H1 (cell line): ENCODE measurements around the gene FRRS1. TPM values are rescaled to one million over a fixed set of nuclear protein-coding genes. Genes with fewer than 3 reads are reported as not detected.

Experiments used
- CTCF ChIA-PET: fragments of 300-600 bp; sonication (Branson Sonifier 250); formaldehyde crosslinking; loops from one replicate; lab custom pipeline; 2021; ENCODE audit not compliant: partially characterized antibody; lab: Charles Lee
- POLR2A ChIA-PET: fragments of 300-600 bp; sonication (Branson Sonifier 250); formaldehyde crosslinking; loops from one replicate; lab custom pipeline; 2021; ENCODE audit warnings: inconsistent platforms; ENCODE audit not compliant: partially characterized antibody; lab: Charles Lee
- DNase-seq, 2 experiments: peaks; one replicate each; pipeline versions ENCODE4 v3.0.0 to v3.0.0-alpha.2; 2010 to 2022; ENCODE audit warnings: low spot score in 2 of 2, low read depth in 1 of 2, mixed read lengths in 1 of 2
- FAIRE-seq: peaks from 2 replicates; lab custom pipeline; 2011; peaks lifted over from hg19 to GRCh38; lab: Jason Lieb, UNC
- H2AFZ ChIP-seq: 2 replicates; pipeline ENCODE4 v1.8.1; 2012; ENCODE audit warnings: low read length, inconsistent platforms
- H2AK5ac ChIP-seq: 2 replicates; pipeline ENCODE4 v1.6.1; 2013; ENCODE audit warnings: low read depth, low read length
- H2BK120ac ChIP-seq: replicated peaks from 2 replicates; pipeline ENCODE3; 2013; ENCODE audit warnings: low read depth, low read length, inconsistent platforms
- H2BK12ac ChIP-seq: 2 replicates; pipeline ENCODE4 v1.6.1; 2013; ENCODE audit warnings: low read depth, low read length
- H2BK15ac ChIP-seq: 2 replicates; pipeline ENCODE4 v1.6.1; 2013; ENCODE audit warnings: low read length
- H2BK20ac ChIP-seq: 2 replicates; pipeline ENCODE4 v1.6.1; 2013; ENCODE audit warnings: low read length
- H2BK5ac ChIP-seq: 2 replicates; pipeline ENCODE4 v1.6.1; 2013; ENCODE audit warnings: low read depth, low read length
- H3K14ac ChIP-seq: 2 replicates; pipeline ENCODE4 v1.6.1; 2013; ENCODE audit warnings: inconsistent platforms; ENCODE audit not compliant: insufficient read length
- H3K18ac ChIP-seq: 2 replicates; pipeline ENCODE4 v1.6.1; 2013; ENCODE audit warnings: low read length; ENCODE audit errors: extremely low read depth
- H3K23ac ChIP-seq: 2 replicates; pipeline ENCODE4 v1.6.1; 2013; ENCODE audit warnings: inconsistent platforms; ENCODE audit not compliant: insufficient read length
- H3K23me2 ChIP-seq: 2 replicates; pipeline ENCODE4 v1.6.1; 2013; ENCODE audit warnings: low read depth, low read length
- H3K27ac ChIP-seq: 2 replicates; pipeline ENCODE4 v1.6.1; 2011; ENCODE audit warnings: low read depth, low read length, inconsistent platforms
- H3K27me3 ChIP-seq, 4 experiments: replicated peaks in 1 of 4; 1 replicate in 1 of 4; 2 replicates in 3 of 4; pipeline versions ENCODE4 v1.6.1 to v1.8.1; 2011 to 2013; ENCODE audit warnings: low read length in 3 of 4, mild to moderate bottlenecking in 3 of 4, inconsistent platforms in 2 of 4, mixed read lengths in 2 of 4, moderate library complexity in 1 of 4; ENCODE audit not compliant: control insufficient read depth in 3 of 4, insufficient read depth in 3 of 4; ENCODE audit errors: extremely low read depth in 1 of 4
- H3K36me3 ChIP-seq, 4 experiments: 2 replicates each; pipeline versions ENCODE4 v1.6.1 to v1.8.1; 2011 to 2013; ENCODE audit warnings: mild to moderate bottlenecking in 4 of 4, low read length in 3 of 4, moderate library complexity in 2 of 4, control low read depth in 1 of 4, inconsistent platforms in 1 of 4; ENCODE audit not compliant: insufficient read depth in 4 of 4, control insufficient read depth in 2 of 4
- H3K4ac ChIP-seq: replicated peaks from 2 replicates; pipeline ENCODE3; 2013; ENCODE audit warnings: low read length, low read depth, mixed read lengths, inconsistent platforms; ENCODE audit not compliant: insufficient read length
- H3K4me1 ChIP-seq, 4 experiments: replicated peaks in 1 of 4; 1 replicate in 1 of 4; 2 replicates in 3 of 4; pipeline versions ENCODE4 v1.6.1 to v1.8.1; 2011 to 2013; ENCODE audit warnings: low read length in 3 of 4, inconsistent platforms in 2 of 4, mixed read lengths in 1 of 4; ENCODE audit not compliant: insufficient read depth in 4 of 4, control insufficient read depth in 3 of 4
- H3K4me2 ChIP-seq, 2 experiments: 2 replicates each; pipeline versions ENCODE4 v1.6.1 to v1.8.1; 2011 to 2013; ENCODE audit warnings: low read depth in 2 of 2, low read length in 2 of 2, control low read depth in 1 of 2, inconsistent platforms in 1 of 2, mild to moderate bottlenecking in 1 of 2; ENCODE audit not compliant: insufficient read depth in 1 of 2
- H3K4me3 ChIP-seq, 4 experiments: fragments of 200-600, 300-600 bp in 1 of 4; sonication (generic), shearing (Covaris generic), sonication (Bioruptor Twin) in 1 of 4; 2 replicates each; pipeline versions ENCODE4 v1.5.1 to v1.8.1; 2011 to 2016; ENCODE audit warnings: low read length in 4 of 4, low read depth in 3 of 4, control low read depth in 2 of 4, inconsistent platforms in 2 of 4, mild to moderate bottlenecking in 2 of 4, mixed read lengths in 1 of 4, moderate library complexity in 1 of 4; ENCODE audit not compliant: insufficient read depth in 2 of 4; ENCODE audit errors: extremely low read depth in 1 of 4
- H3K56ac ChIP-seq: replicated peaks from 2 replicates; pipeline ENCODE3; 2013; ENCODE audit warnings: low read depth, mild to moderate bottlenecking, mixed read lengths, low read length, inconsistent platforms; ENCODE audit not compliant: insufficient read length
- H3K79me1 ChIP-seq: 2 replicates; pipeline ENCODE4 v1.6.1; 2013; ENCODE audit warnings: low read depth, low read length, control low read depth
- H3K79me2 ChIP-seq, 2 experiments: 2 replicates each; pipeline versions ENCODE4 v1.6.1 to v1.8.1; 2012 to 2013; ENCODE audit warnings: low read length in 2 of 2, mild to moderate bottlenecking in 2 of 2, inconsistent platforms in 1 of 2; ENCODE audit not compliant: insufficient read depth in 2 of 2, control insufficient read depth in 1 of 2
- H3K9ac ChIP-seq, 4 experiments: replicated peaks in 1 of 4; 1 replicate in 1 of 4; 2 replicates in 3 of 4; pipeline versions ENCODE4 v1.6.1 to v1.8.1; 2011 to 2013; ENCODE audit warnings: low read depth in 3 of 4, low read length in 3 of 4, control low read depth in 2 of 4, mild to moderate bottlenecking in 2 of 4, moderate library complexity in 2 of 4, inconsistent platforms in 1 of 4; ENCODE audit errors: extremely low read depth in 1 of 4
- H3K9me3 ChIP-seq, 2 experiments: 2 replicates each; pipeline versions ENCODE4 v1.6.1 to v1.8.1; 2012 to 2013; ENCODE audit warnings: mild to moderate bottlenecking in 2 of 2, moderate library complexity in 2 of 2, control low read depth in 1 of 2, inconsistent platforms in 1 of 2, low read depth in 1 of 2, low read length in 1 of 2, mixed read lengths in 1 of 2; ENCODE audit not compliant: insufficient read depth in 2 of 2
- H4K20me1 ChIP-seq, 2 experiments: replicated peaks in 1 of 2; 2 replicates each; pipeline versions ENCODE3 to v1.8.1; 2011 to 2013; ENCODE audit warnings: inconsistent platforms in 2 of 2, low read length in 2 of 2, mild to moderate bottlenecking in 1 of 2; ENCODE audit not compliant: insufficient read depth in 2 of 2, control insufficient read depth in 1 of 2
- H4K5ac ChIP-seq: 2 replicates; pipeline ENCODE4 v1.6.1; 2013; ENCODE audit warnings: low read length, low read depth, mixed read lengths, inconsistent platforms; ENCODE audit not compliant: insufficient read length
- H4K8ac ChIP-seq: 2 replicates; pipeline ENCODE4 v1.8.0; 2013; ENCODE audit warnings: mild to moderate bottlenecking, moderate library complexity, low read length, inconsistent platforms; ENCODE audit not compliant: insufficient read depth; ENCODE audit errors: extremely low read depth
- H4K91ac ChIP-seq: replicated peaks from 2 replicates; pipeline ENCODE3; 2013; ENCODE audit warnings: low read length, mixed read lengths, inconsistent platforms; ENCODE audit not compliant: insufficient read length
- RFX5 ChIP-seq: IDR thresholded peaks from 2 replicates; pipeline ENCODE4 v1.6.1; 2011; ENCODE audit warnings: low read depth, low read length, improper control_type of control experiment, borderline replicate concordance
- ZNF274 ChIP-seq: IDR thresholded peaks from 2 replicates; pipeline ENCODE4 v1.7.0; 2012; ENCODE audit warnings: low read length, borderline replicate concordance; ENCODE audit errors: extremely low read depth
- WGBS, 2 experiments: shearing (Covaris generic) in 1 of 2; methylation state at CpG; one replicate each; pipeline versions ENCODE4 v1.1.6 to v1.1.7; 2013 to 2015; ENCODE audit warnings: low lambda C conversion rate in 2 of 2, mixed read lengths in 2 of 2, inconsistent platforms in 1 of 2, low coverage in 1 of 2, missing lambda C conversion rate in 1 of 2; ENCODE audit not compliant: insufficient replicate concordance in 2 of 2, insufficient coverage in 1 of 2, insufficient read length in 1 of 2; ENCODE audit errors: extremely low coverage in 1 of 2, missing lambda C conversion rate in 1 of 2; 5-methylcytosine and 5-hydroxymethylcytosine counted together
- polyA plus RNA-seq, 7 experiments: library from polyadenylated mRNA; depleted of rRNA in 3 of 7; stranded (reverse) in 5 of 7; unstranded in 2 of 7; fragments of >200 nt in 5 of 7; fragments of 200-250 nt in 2 of 7; gene quantifications; 1 replicate in 5 of 7; 2 replicates in 1 of 7; 4 replicates in 1 of 7; pipeline versions ENCODE4 v1.2.1 to v1.2.3, GENCODE V29; 2011 to 2013; ENCODE audit warnings: missing spikeins in 2 of 7, mixed read lengths in 2 of 7
- total RNA-seq: library from RNA; stranded (reverse); fragmentation: NEBNext Ultra II Directional; extraction: Animal tissue kit (Norgen Biotek cat#: 25700); gene quantifications from 2 replicates; pipeline ENCODE4 v1.2.1, GENCODE V29; 2021

The FRRS1 gene
- total and polyA plus RNA-seq, 2 of the 8 experiments (the other 6 are each of a cell fraction or from before 2014, with no cell fraction given) = 3.5 to 6.5 TPM

DNA sequence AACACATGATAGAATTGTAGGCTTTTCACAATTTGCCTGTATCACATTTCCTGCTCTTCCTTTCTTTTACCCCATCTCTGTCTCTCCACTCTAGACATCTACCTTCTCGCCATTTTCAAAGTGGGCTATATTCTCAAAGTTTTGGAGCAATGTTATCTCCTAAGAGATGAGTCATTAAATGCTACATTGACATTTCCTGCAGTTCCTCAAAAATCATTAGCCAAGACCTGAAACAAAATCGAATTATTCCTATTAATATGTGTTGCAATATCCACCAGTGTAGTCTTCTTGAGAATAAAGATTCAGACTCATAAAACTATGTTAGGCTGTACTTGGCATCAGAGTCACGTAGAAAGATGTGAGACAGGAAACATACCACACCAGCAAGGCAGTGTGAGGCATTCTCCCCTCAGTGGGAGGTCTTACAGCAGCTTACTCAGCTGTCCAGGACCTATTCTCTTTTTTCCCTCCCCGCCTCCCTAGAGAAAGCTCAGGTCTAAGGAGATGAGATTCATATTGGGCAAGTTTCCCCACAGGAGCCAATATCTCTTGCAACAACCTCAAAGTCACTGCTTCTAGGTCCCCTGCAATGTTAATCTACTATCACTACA is 38.8 kb downstream of the FRRS1 start:
- POLR2A ChIA-PET = no interaction called here
- no peak overlapping the region for H4K5ac ChIP-seq
- TF ChIP-seq RFX5 = no peak
- no peak for TF ChIP-seq ZNF274

More for the DNA sequence above, 38.8 kb downstream of the FRRS1 start:
- no peak overlapping the region for H2BK12ac ChIP-seq
- H3K23ac ChIP-seq = no peak overlapping the region
- no peaks in the 10 kb centered on the region for H3K79me2 ChIP-seq
- no peak overlapping the region for H2BK5ac ChIP-seq
- no peak overlapping the region for H2BK20ac ChIP-seq
- H3K18ac ChIP-seq = no peak overlapping the region
- no peaks in the 10 kb centered on the region for H3K23me2 ChIP-seq
- H4K20me1 ChIP-seq = no peaks in the 10 kb centered on the region
- no peak for DNase-seq
- H2AFZ ChIP-seq = no peak overlapping the region
- H2AK5ac ChIP-seq = no peak overlapping the region
- no peaks in the 10 kb centered on the region for H3K9me3 ChIP-seq
- peaks cover 0 to 9% (median 7%) of the 10 kb centered on the region in 4 experiments; a peak in 5 of 7 replicates for H3K4me1 ChIP-seq
- H4K8ac ChIP-seq = no peak overlapping the region
- H3K36me3 ChIP-seq = no peaks in the 10 kb centered on the region
- no peaks in the 10 kb centered on the region for H3K27me3 ChIP-seq
- no peak overlapping the region for H2BK120ac ChIP-seq
- no peak overlapping the region for H2BK15ac ChIP-seq
- 76% methylated on average over 4 of the region's 4 CpGs; no CpG with 5 or more reads in 1 of the 2 experiments for WGBS, 2 experiments
- H3K4me2 ChIP-seq = no peak overlapping the region
- H3K27ac ChIP-seq = no peak overlapping the region
- no peak overlapping the region; a peak in 1 of 7 replicates for H3K9ac ChIP-seq
- no peak overlapping the region for H3K56ac ChIP-seq
- CTCF ChIA-PET = interaction anchor here (0.7 to 5.3 kb wide), 12 partner anchors 12 to 201 kb away, joined by 3 to 53 read pairs (median 6); no protein-coding TSS in a partner anchor
- H3K14ac ChIP-seq = no peak overlapping the region
- no peak overlapping the region for H3K4ac ChIP-seq
- FAIRE-seq = peak; percentile 28
- H3K4me3 ChIP-seq = no peak overlapping the region
- no peaks in the 10 kb centered on the region for H3K79me1 ChIP-seq
- H4K91ac ChIP-seq = no peak overlapping the region
